GM12878 (cell line): Measurements from ENCODE around the gene GDA. TPM values are rescaled to one million over a fixed set of nuclear protein-coding genes. Genes with fewer than 3 reads are reported as not detected.

Experiments
- ATAC-seq: fragments of 200-7000 bp; cut with Tn5 transposase; 3 replicates; pipeline ENCODE4 v1.9.1; 2020; ENCODE audit warnings: mild to moderate bottlenecking, moderate library complexity
- BruUV-seq: library from RNA; stranded (reverse); fragments of 400-500 nt; replicated peaks from 2 replicates; lab custom pipeline; 2021; lab: Mats Ljungman, UMichigan
- CTCF ChIA-PET: fragments of 300-600 bp; sonication (Branson Sonifier 250); formaldehyde crosslinking; extraction: SDS; loops from one replicate; lab custom pipeline; 2021; ENCODE audit warnings: inconsistent platforms; lab: Yijun Ruan, JAX
- POLR2A ChIA-PET: fragments of 350-600 bp; formaldehyde crosslinking; extraction: SDS; loops from one replicate; lab custom pipeline; 2021; ENCODE audit warnings: inconsistent platforms; lab: Charles Lee
- RAD21 ChIA-PET: fragments of 300-600 bp; sonication (Branson Sonifier 250); formaldehyde crosslinking; loops from one replicate; lab custom pipeline; 2023; ENCODE audit warnings: antibody characterized with exemption; ENCODE audit not compliant: unreplicated experiment; lab: Charles Lee
- SMC1A ChIA-PET: fragments of 300-600 bp; sonication (Branson Sonifier 250); formaldehyde crosslinking; loops from one replicate; lab custom pipeline; 2023; ENCODE audit not compliant: unreplicated experiment, uncharacterized antibody; lab: Charles Lee
- DNase-seq: peaks from one replicate; pipeline ENCODE4 v3.0.0-alpha.2; 2011; ENCODE audit warnings: low read depth, low spot score
- FAIRE-seq: peaks from 3 replicates; lab custom pipeline; 2011; peaks lifted over from hg19 to GRCh38; lab: Jason Lieb, UNC
- H2AFZ ChIP-seq: 2 replicates; pipeline ENCODE4 v1.6.0; 2011; ENCODE audit warnings: low read depth, low read length, control low read depth; ENCODE audit not compliant: control insufficient read depth
- H3K27ac ChIP-seq: 2 replicates; pipeline ENCODE4 v1.5.1; 2011; ENCODE audit warnings: control low read depth; ENCODE audit not compliant: control insufficient read depth, insufficient read depth
- H3K27me3 ChIP-seq, 2 experiments: replicated peaks in 1 of 2; 2 replicates each; pipeline versions ENCODE4 v1.6.0 to v1.6.1; 2011; ENCODE audit warnings: low read length in 1 of 2; ENCODE audit not compliant: control insufficient read depth in 2 of 2, insufficient read depth in 2 of 2
- H3K36me3 ChIP-seq, 2 experiments: 2 replicates each; pipeline ENCODE4 v1.5.1; 2011; ENCODE audit warnings: low read length in 1 of 2; ENCODE audit not compliant: control insufficient read depth in 2 of 2, insufficient read depth in 2 of 2
- H3K4me1 ChIP-seq: 2 replicates; pipeline ENCODE4 v1.6.1; 2011; ENCODE audit warnings: mild to moderate bottlenecking, low read length, moderate library complexity, mixed read lengths; ENCODE audit not compliant: control insufficient read depth, insufficient read depth
- H3K4me2 ChIP-seq: 2 replicates; pipeline ENCODE4 v1.6.0; 2011; ENCODE audit warnings: control low read depth; ENCODE audit not compliant: control insufficient read depth, insufficient read depth
- H3K4me3 ChIP-seq: fragments of 200-600 bp; sonication (generic); 2 replicates; pipeline ENCODE4 v1.5.1; 2016
- H3K79me2 ChIP-seq: 2 replicates; pipeline ENCODE4 v1.6.0; 2011; ENCODE audit warnings: low read length; ENCODE audit not compliant: control insufficient read depth, insufficient read depth
- H3K9ac ChIP-seq: 2 replicates; pipeline ENCODE4 v1.8.0; 2011; ENCODE audit warnings: low read length, control low read depth, mixed read lengths; ENCODE audit not compliant: control insufficient read depth, insufficient read depth
- H3K9me3 ChIP-seq: replicated peaks from 3 replicates; pipeline ENCODE4 v1.5.1; 2011; ENCODE audit warnings: mild to moderate bottlenecking, low read length; ENCODE audit not compliant: control insufficient read depth, insufficient read depth
- H4K20me1 ChIP-seq: 2 replicates; pipeline ENCODE4 v1.6.0; 2011; ENCODE audit not compliant: control insufficient read depth, insufficient read depth
- BCLAF1 ChIP-seq: fragments of 450-650 bp; IDR thresholded peaks from 2 replicates; pipeline ENCODE4 v1.6.1; 2017; ENCODE audit warnings: antibody characterized with exemption, mild to moderate bottlenecking, moderate library complexity
- SIN3A ChIP-seq: IDR thresholded peaks from 2 replicates; pipeline ENCODE4 v1.6.1; 2012; ENCODE audit warnings: low read depth, low read length, improper control_type of control experiment
- WGBS: methylation state at CpG from one replicate; pipeline ENCODE4 v1.1.6; 2016; ENCODE audit warnings: low lambda C conversion rate; ENCODE audit not compliant: insufficient replicate concordance, insufficient coverage; ENCODE audit errors: missing lambda C conversion rate; 5-methylcytosine and 5-hydroxymethylcytosine counted together
- in situ Hi-C: fragments of 300-500 bp; cut with MboI; formaldehyde crosslinking; loops from 9 replicates; pipeline ENCODE4 v1.14.3; 2018; ENCODE audit warnings: mixed read lengths
- intact Hi-C: fragments of 100-400 bp; cut with micrococcal nuclease; formaldehyde crosslinking; loops from one replicate; pipeline ENCODE4 v1.14.2; 2022; ENCODE audit not compliant: unreplicated experiment
- polyA plus RNA-seq, 11 experiments: library from polyadenylated mRNA; depleted of rRNA in 4 of 11; unstranded in 6 of 11; stranded (reverse) in 5 of 11; fragments of >200 nt; fragmentation: Nextera tagmentation in 4 of 11; fragmentation: Illumina TruSeq in 1 of 11; extraction: Ambion mirVana in 4 of 11; extraction: Trizol in 1 of 11; gene quantifications; 1 replicate in 1 of 11; 2 replicates in 10 of 11; pipeline versions ENCODE4 v1.2.1 to v1.2.3, GENCODE V29; 2011 to 2016; ENCODE audit warnings: inconsistent platforms in 2 of 11, missing spikeins in 2 of 11, low read depth in 1 of 11
- total RNA-seq, 4 experiments: library from RNA; depleted of rRNA in 3 of 4; stranded (reverse); fragments of >200 nt in 3 of 4; fragmentation: Illumina TruSeq in 1 of 4; extraction: Trizol in 1 of 4; gene quantifications; 2 replicates each; pipeline versions ENCODE4 v1.2.1 to v1.2.3, GENCODE V29; 2013 to 2021
- TF ChIP-seq, protein P1 (sequence below): IDR thresholded peaks from 2 replicates; pipeline ENCODE4 v1.6.1; 2011; ENCODE audit warnings: borderline replicate concordance, low read depth, mild to moderate bottlenecking, moderate library complexity, low read length; ENCODE audit not compliant: insufficient read depth, poor library complexity, severe bottlenecking

Gene GDA
- total and polyA plus RNA-seq, 10 of the 15 experiments (the other 5 are each of a cell fraction or from before 2014, with no cell fraction given), result 0.19 to 17.9 (median 0.48) TPM; not detected in 2

DNA sequence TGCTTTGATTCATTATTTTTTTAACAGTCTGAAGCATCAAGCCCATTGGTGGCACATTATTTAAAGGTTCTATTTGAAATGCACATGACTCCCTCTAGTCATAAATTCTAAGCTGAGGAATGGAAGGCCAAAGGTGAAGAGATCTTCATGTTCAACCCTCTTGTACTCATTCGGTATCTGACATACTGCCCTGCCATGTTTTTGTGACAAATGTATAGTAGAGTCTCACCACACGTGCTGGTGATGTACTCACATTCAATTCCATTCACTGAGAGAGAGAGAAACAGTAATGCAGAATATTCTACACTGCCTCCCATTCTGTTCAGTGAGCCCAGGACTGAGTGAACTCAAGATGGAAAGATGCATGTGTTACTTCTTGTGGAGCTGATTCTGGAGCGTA is 98.3 kb downstream of the GDA start:
- H4K20me1 ChIP-seq, result no peaks in the 10 kb centered on the region
- ChIA-PET SMC1A (interaction anchor here (1.3 to 1.6 kb wide), 3 partner anchors 12 to 27 kb away, joined by 3 to 6 read pairs (median 4); no protein-coding TSS in a partner anchor), POLR2A (interaction anchor here (0.6 kb wide), 1 partner anchor 754 kb away, joined by 4 read pairs; no protein-coding TSS in a partner anchor), CTCF (interaction anchor here (1.2 to 1.8 kb wide), 2 partner anchors 8 to 44 kb away, joined by 4 to 5 read pairs; no protein-coding TSS in a partner anchor), RAD21 (interaction anchor here (0.9 kb wide), 1 partner anchor 25 kb away, joined by 3 read pairs; no protein-coding TSS in a partner anchor)
- no peaks in the 10 kb centered on the region for H3K9me3 ChIP-seq
- TF ChIP-seq BCLAF1 (no peak), SIN3A (no peak)
- TF ChIP-seq, protein P1, sequence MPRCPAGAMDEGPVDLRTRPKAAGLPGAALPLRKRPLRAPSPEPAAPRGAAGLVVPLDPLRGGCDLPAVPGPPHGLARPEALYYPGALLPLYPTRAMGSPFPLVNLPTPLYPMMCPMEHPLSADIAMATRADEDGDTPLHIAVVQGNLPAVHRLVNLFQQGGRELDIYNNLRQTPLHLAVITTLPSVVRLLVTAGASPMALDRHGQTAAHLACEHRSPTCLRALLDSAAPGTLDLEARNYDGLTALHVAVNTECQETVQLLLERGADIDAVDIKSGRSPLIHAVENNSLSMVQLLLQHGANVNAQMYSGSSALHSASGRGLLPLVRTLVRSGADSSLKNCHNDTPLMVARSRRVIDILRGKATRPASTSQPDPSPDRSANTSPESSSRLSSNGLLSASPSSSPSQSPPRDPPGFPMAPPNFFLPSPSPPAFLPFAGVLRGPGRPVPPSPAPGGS, result no peak
- H3K79me2 ChIP-seq, result no peaks in the 10 kb centered on the region
- DNase-seq, result no peak
- no peak overlapping the region for H3K4me2 ChIP-seq
- no peaks in the 10 kb centered on the region for H3K4me1 ChIP-seq
- FAIRE-seq, result no peak
- no peak overlapping the region for H3K27ac ChIP-seq
- no peaks in the 10 kb centered on the region for H3K27me3 ChIP-seq
- 15% methylated on average over 3 of the region's 3 CpGs for WGBS
- no peak overlapping the region for H3K9ac ChIP-seq
- in situ Hi-C loops, result no loop called here
- intact Hi-C loops, result no loop called here
- H2AFZ ChIP-seq, result no peak overlapping the region
- no peak for ATAC-seq
- BruUV-seq, result no TSS peak
- H3K36me3 ChIP-seq, result no peaks in the 10 kb centered on the region
- H3K4me3 ChIP-seq, result no peak overlapping the region
